Testis (tissue), 3 donors: ENCODE measurements around the gene WRAP73. TPM values are rescaled to one million over a fixed set of nuclear protein-coding genes. Genes with fewer than 3 reads are reported as not detected.

Experiments
- DNase-seq: peaks from one replicate; pipeline ENCODE4 v3.0.0-alpha.2; 2019
- H3K27ac ChIP-seq, 2 donors: fragments of 200-600 bp; sonication (generic); one replicate each; pipeline ENCODE4 v1.5.1; 2019
- H3K27me3 ChIP-seq: fragments of 200-600 bp; sonication (generic); one replicate; pipeline ENCODE4 v1.5.1; 2019
- H3K36me3 ChIP-seq: fragments of 200-600 bp; sonication (generic); one replicate; pipeline ENCODE4 v1.5.1; 2017; ENCODE audit warnings: low read depth; ENCODE audit errors: missing control alignments
- H3K4me1 ChIP-seq: fragments of 200-600 bp; sonication (generic); one replicate; pipeline ENCODE4 v1.5.1; 2019
- H3K4me3 ChIP-seq, 2 donors: fragments of 200-600 bp; sonication (generic); one replicate each; pipeline ENCODE4 v1.5.1; 2017 to 2019
- H3K9me3 ChIP-seq: fragments of 200-600 bp; sonication (generic); one replicate; pipeline ENCODE4 v1.5.1; 2017
- CTCF ChIP-seq, 3 experiments: fragments of 450-650 bp in 2 of 3; fragments of 200-600 bp in 1 of 3; sonication (generic) in 1 of 3; IDR thresholded peaks; one replicate each; pipeline ENCODE4 v1.5.1; 2016 to 2019; ENCODE audit warnings: antibody characterized with exemption in 3 of 3, mild to moderate bottlenecking in 2 of 3, moderate library complexity in 1 of 3
- POLR2A ChIP-seq: fragments of 450-650 bp; IDR thresholded peaks from one replicate; pipeline ENCODE4 v1.6.1; 2017; ENCODE audit warnings: antibody characterized with exemption, mild to moderate bottlenecking, moderate library complexity
- WGBS, 2 donors: methylation state at CpG; one replicate each; pipeline ENCODE4 v1.1.5; 2018; 5-methylcytosine and 5-hydroxymethylcytosine counted together
- intact Hi-C: fragments of 100-400 bp; cut with DNase I; formaldehyde crosslinking; loops from one replicate; pipeline ENCODE4 v1.15.1; 2023; ENCODE audit warnings: low total_unique reads
- polyA plus RNA-seq: library from polyadenylated mRNA; stranded (reverse); fragments of 350-450 nt; fragmentation: Illumina TruSeq; extraction: RNeasy Lipid Tissue Mini Kit (QIAGEN cat#74804); gene quantifications from one replicate; pipeline ENCODE4 v1.2.3, GENCODE V29; 2014; ENCODE audit warnings: low read depth, low replicate concordance; ENCODE audit not compliant: insufficient read depth
- total RNA-seq, 2 donors: library from RNA; depleted of rRNA; stranded (reverse); fragments of >200 nt; gene quantifications; one replicate each; pipeline ENCODE4 v1.2.3, GENCODE V29; 2016

The WRAP73 gene
- total and polyA plus RNA-seq, 3 donors from 2014 or later = 26.1 to 34.2 (median 32.5) TPM

GRCh38 chr1:3669971-3670431, 20.1 kb upstream of the WRAP73 start:
- H3K27me3 ChIP-seq = no peaks in the 10 kb centered on the region
- no peak overlapping the region for H3K4me3 ChIP-seq
- intact Hi-C loops = no loop called here
- TF ChIP-seq POLR2A (no peak), CTCF (IDR thresholded peaks at IDR 0.05) (no peak)
- H3K27ac ChIP-seq = no peak overlapping the region
- WGBS, 2 donors = 83 to 87% methylated on average over 9 of the region's 9 CpGs
- H3K4me1 ChIP-seq = no peaks in the 10 kb centered on the region
- no peak for DNase-seq
- H3K36me3 ChIP-seq = no peaks in the 10 kb centered on the region
- no peaks in the 10 kb centered on the region for H3K9me3 ChIP-seq

GRCh38 chr1:3669421-3669821, 19.5 kb upstream of the WRAP73 start:
- no peaks in the 10 kb centered on the region for H3K27me3 ChIP-seq
- H3K4me3 ChIP-seq = no peak overlapping the region
- no peaks in the 10 kb centered on the region for H3K9me3 ChIP-seq
- no peaks in the 10 kb centered on the region for H3K4me1 ChIP-seq
- TF ChIP-seq CTCF (IDR thresholded peaks at IDR 0.05) (no peak), POLR2A (no peak)
- intact Hi-C loops = no loop called here
- no peak for DNase-seq
- H3K27ac ChIP-seq = no peak overlapping the region
- WGBS, 2 donors = 75 to 92% methylated on average over 2 to 14 of the region's 14 CpGs
- H3K36me3 ChIP-seq = no peaks in the 10 kb centered on the region

GRCh38 chr1:3668585-3669300, 18.8 kb upstream of the WRAP73 start:
- no peaks in the 10 kb centered on the region for H3K36me3 ChIP-seq
- H3K27me3 ChIP-seq = no peaks in the 10 kb centered on the region
- peak; percentile 88 for DNase-seq
- H3K27ac ChIP-seq = no peak overlapping the region
- H3K4me3 ChIP-seq = no peak overlapping the region
- H3K4me1 ChIP-seq = no peaks in the 10 kb centered on the region
- 48 to 63% methylated on average over 8 to 29 of the region's 30 CpGs for WGBS, 2 donors
- intact Hi-C loops = no loop called here
- no peak for TF ChIP-seq CTCF (IDR thresholded peaks at IDR 0.05)
- no peak for TF ChIP-seq POLR2A
- no peaks in the 10 kb centered on the region for H3K9me3 ChIP-seq

GRCh38 chr1:3668148-3668547, 18.2 kb upstream of the WRAP73 start:
- no peaks in the 10 kb centered on the region for H3K27me3 ChIP-seq
- no peak overlapping the region for H3K27ac ChIP-seq
- no peaks in the 10 kb centered on the region for H3K9me3 ChIP-seq
- H3K36me3 ChIP-seq = no peaks in the 10 kb centered on the region
- H3K4me1 ChIP-seq = no peaks in the 10 kb centered on the region
- intact Hi-C loops = no loop called here
- WGBS, 2 donors = 78 to 84% methylated on average over 6 to 8 of the region's 8 CpGs
- TF ChIP-seq POLR2A (no peak), CTCF (IDR thresholded peaks at IDR 0.05) (no peak)
- no peak overlapping the region for H3K4me3 ChIP-seq
- no peak for DNase-seq
